Cardiac fibroblast (primary cell): Measurements from ENCODE around the gene ARHGEF11.

Source experiments
- DNase-seq, 2 donors: peaks; one replicate each; pipeline versions ENCODE4 v3.0.0 to v3.0.0-alpha.2; 2010; ENCODE audit warnings: low read depth in 2 of 2
- H3K4me3 ChIP-seq, 2 donors: replicated peaks in 1 of 2; 1 replicate in 1 of 2; 2 replicates in 1 of 2; pipeline ENCODE4 v1.5.1; 2011; ENCODE audit warnings: low read depth in 2 of 2, low read length in 2 of 2, mild to moderate bottlenecking in 2 of 2, moderate library complexity in 1 of 2
- TF ChIP-seq, protein P1 (sequence below): IDR thresholded peaks from one replicate; pipeline ENCODE4 v1.5.1; 2011; ENCODE audit warnings: low read depth, mild to moderate bottlenecking, low read length, inconsistent platforms

ARHGEF11 gene

DNA sequence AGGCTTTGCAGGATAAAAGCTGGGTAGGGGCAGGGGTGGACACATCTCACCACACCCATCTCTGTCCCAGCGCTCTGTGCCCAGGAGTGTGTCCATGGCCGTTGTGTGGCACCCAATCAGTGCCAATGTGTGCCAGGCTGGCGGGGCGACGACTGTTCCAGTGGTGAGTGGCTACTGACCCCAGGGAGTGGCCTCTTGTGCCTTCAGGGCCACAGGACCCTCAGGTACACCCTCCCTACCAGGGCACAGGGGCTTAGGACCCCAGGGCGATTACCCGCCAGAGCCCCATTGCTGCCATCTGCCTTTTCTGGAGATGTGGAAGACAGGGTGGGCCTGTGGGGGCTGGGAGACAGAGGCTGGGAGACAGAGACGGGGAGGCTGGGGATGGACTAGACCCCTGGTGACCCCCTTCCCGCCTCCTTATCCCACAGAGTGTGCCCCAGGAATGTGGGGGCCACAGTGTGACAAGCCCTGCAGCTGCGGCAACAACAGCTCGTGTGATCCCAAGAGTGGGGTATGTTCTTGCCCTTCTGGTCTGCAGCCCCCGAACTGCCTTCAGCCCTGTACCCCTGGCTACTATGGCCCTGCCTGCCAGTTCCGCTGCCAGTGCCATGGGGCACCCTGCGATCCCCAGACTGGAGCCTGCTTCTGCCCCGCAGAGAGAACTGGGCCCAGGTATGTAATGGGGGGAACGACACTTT lies 139.2 kb downstream of the ARHGEF11 start:
- no peak for DNase-seq
- TF ChIP-seq, protein P1, sequence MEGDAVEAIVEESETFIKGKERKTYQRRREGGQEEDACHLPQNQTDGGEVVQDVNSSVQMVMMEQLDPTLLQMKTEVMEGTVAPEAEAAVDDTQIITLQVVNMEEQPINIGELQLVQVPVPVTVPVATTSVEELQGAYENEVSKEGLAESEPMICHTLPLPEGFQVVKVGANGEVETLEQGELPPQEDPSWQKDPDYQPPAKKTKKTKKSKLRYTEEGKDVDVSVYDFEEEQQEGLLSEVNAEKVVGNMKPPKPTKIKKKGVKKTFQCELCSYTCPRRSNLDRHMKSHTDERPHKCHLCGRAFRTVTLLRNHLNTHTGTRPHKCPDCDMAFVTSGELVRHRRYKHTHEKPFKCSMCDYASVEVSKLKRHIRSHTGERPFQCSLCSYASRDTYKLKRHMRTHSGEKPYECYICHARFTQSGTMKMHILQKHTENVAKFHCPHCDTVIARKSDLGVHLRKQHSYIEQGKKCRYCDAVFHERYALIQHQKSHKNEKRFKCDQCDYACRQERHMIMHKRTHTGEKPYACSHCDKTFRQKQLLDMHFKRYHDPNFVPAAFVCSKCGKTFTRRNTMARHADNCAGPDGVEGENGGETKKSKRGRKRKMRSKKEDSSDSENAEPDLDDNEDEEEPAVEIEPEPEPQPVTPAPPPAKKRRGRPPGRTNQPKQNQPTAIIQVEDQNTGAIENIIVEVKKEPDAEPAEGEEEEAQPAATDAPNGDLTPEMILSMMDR, result no peak
- no peak overlapping the region for H3K4me3 ChIP-seq

DNA sequence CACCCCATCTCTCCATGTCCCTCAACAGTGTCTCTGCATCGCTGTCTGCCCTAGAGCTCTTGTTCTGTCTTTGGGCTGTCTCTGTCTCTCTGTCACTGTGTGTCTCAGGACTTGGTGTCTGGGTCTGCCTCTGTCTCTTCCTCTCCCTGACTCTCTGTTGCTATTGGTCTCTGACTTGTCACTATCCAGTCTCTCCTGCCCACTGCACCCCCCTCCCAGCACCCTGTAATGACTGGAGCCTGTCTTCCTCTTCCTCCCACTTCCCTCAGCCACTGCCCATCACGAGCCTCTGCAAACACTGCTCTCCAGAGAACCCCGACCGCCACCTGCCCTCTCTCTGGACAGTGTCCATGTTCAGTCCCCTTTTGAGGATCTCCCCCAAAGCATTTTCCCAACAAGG lies 139.9 kb downstream of the ARHGEF11 start:
- TF ChIP-seq, protein P1, result no peak
- no peak for DNase-seq
- H3K4me3 ChIP-seq, result no peak overlapping the region

DNA sequence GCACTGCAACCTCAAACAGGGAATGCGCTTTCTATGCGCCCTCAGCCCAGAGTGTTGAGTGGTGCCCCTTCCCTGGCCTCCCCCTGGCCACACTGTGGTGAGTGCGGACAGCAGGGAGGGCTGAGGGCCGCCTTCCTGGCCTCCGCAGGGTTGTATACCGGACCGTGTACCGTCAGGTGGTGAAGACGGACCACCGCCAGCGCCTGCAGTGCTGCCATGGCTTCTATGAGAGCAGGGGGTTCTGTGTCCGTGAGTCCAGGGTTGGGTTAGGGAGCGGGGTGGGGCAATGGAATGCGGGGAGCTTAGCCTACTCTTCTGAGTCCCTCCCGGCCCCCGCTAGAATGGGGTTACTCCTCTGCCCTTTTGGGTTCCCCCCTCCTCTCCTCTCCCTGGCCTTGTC lies 140.4 kb downstream of the ARHGEF11 start:
- TF ChIP-seq, protein P1, result no peak
- DNase-seq, result no peak
- H3K4me3 ChIP-seq, result no peak overlapping the region

DNA sequence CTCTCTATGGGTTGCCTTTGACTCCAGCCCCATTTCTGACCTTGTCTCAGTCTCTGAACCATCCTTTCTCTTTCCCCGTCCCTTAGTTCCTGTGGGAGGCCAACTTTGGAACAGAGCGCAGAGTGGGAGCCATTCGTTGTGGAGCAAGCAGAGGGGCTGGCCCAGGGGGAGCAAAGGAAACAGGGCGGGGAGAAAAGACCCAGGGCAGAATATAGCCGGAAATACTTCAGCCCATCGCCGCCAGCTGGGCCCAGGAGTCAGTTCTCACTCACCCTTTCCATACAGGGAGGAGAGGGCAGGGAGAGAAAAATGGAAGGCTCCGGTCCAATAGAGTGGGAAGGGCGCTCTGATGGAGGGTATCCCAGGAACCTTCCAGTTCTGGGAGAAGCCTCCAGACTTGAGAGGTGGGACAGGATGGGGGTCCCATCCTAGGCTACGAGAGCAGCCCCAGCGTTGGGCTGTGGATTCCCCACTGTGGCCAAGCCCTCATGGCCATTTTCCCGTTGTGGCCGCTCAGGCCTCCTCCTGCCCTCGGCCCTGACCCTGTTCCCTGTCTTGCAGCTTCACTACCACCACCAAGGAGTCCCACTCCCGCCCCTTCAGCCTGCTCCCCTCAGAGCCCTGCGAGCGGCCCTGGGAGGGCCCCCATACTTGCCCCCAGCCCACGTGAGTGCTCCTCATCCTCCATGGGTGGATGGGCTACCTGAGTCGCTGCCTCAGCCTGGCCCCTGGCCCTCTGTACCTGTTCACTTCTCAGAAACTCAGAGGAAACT lies 141.2 kb downstream of the ARHGEF11 start:
- H3K4me3 ChIP-seq, result no peak overlapping the region
- DNase-seq, result no peak
- TF ChIP-seq, protein P1, result no peak

DNA sequence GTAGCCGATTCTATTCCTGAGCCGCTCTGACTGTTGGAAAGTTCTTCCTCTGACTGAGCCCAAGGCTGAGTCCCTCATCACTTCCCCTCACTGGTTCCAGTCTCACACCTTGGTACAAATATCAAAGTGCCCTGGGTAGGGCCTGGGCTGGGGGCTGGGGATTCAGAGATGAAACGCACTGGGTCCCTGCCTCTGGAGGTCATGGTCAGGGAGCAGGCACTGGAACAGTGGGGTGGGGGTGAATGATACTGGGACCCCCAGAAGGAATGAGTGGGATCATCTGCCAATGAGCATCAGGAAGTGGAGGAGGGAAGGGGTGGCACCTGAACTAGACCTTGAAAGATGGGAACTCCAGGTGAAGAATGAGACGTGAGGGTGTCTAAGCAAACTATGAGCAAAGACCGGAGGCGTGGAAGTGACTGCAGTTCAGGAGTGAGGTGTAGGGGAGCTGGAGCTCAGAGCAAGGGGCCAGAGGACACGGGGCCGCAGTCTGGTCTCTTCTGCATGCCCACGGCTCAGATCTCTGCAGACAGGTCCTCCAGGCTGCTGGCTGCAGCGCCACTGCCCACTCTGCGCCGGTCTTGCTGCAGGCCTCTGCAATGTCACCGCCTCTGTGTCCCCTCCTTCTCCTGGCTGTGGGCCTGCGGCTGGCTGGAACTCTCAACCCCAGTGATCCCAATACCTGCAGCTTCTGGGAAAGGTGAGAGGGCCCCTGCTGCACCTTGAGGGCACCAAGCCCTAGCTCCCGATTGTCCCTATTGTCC lies 142.0 kb downstream of the ARHGEF11 start:
- H3K4me3 ChIP-seq, result no peak overlapping the region
- DNase-seq, result no peak
- TF ChIP-seq, protein P1, result no peak

DNA sequence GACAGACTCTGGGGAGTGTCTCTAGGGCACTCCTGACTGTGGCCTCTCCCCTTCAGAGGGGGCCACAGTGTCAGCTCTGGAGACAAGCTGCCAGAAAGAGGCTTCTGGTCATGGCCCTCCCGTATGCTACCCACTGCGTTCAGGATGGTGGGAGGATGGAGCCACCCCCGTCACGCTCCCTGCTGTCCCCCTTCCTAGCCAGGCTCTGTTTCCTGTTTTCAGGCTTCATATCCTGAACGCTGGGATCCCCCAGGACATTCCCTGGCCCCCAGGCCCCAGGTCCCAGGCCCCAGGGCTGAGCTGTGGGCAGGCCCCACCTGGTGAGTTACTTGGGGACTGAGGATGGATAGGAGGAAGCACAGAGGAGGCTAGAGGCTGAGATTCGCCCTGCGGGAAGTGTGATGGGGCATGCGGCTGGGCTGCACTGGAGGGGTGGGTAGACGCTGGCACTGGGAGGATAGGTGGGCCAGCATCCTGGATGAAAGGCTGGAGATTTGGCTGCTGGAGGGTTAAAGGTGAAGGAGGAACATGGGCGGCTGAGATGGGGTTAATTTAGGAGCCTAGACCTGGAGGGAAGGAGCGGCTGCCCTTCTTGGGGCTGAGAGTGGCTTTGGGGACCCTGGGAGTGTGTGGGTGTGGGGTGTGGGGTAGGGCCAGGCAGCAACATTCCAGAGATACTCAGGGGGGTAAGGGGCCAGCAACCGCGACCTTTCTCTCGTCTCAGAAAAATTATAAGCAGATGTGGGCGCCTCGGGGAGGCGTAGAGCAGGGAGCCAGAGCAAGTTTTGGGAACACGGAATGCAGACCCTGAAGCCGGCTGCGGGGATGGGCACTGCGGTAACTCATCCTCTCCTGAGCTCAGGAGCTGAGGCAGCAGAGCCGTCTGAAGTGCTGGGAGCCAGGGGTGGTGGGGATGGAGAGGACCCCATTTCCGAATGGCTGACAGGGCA lies 143.3 kb downstream of the ARHGEF11 start:
- no peak for DNase-seq
- no peak overlapping the region for H3K4me3 ChIP-seq
- TF ChIP-seq, protein P1, result no peak
